ENCODE data around the gene VPS54.
"Not testable (repeated sequence)": the region's sequence is repeated elsewhere in the genome, so short reads cannot be mapped to it uniquely, and the experiment has no call there.

Gene VPS54

GRCh38 chr2:63866009-63866709, 153.1 kb downstream of the VPS54 start:
- no peak for DNase-seq

DNA sequence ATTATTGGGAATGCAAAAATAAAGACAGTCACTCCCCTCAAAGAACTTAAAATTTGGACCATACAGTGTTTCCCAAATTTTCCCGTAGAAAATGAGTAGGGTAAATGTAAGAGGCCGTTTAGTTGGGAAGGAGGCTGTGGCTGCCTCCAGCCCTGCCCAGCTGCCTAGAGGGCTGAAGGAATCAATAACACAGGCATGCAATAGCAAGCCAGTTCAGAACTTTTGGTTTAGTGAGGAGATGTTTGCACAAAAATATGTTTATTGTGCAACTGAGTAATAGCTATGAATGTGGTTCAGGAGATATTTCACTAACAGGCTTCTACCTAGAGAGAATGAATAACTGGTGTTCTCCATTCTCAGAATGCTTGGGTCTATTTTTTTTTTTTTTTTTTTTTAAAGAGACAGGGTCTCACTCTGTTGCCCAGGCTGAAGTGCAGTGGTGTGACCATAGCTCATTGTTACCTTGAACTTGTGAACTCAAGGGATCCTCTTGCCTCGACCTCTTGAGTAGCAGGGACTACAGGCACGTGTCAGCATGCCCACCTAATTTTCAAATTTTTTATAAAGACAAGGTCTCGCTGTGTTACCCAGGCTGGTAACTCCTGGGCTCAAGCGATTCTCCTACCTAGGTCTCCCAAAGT, 153.9 kb downstream of the VPS54 start:
- no peak for DNase-seq

- DNase-seq = no peak
Measured at GRCh38 chr2:63863707-63864106, 155.5 kb downstream of the VPS54 start.

DNA sequence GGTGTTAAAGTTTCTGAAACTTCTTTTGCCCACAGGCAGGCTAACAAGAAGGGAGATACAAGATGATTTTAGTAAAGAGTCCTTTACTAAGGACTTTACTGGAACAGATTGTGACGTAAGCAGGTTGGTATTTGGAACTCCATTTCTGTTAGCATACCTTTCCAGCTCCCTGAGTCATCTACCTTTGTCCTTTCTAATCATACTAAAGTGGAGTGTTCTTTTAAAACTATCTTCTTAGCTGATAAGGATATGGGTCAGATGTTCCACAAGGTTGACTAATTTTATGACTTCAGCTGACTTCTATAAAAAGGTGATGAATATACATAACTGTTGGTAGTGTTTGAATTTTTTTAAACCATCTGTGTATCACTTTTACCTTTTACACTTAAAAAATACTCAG, 156.4 kb downstream of the VPS54 start:
- DNase-seq = no peak

DNA sequence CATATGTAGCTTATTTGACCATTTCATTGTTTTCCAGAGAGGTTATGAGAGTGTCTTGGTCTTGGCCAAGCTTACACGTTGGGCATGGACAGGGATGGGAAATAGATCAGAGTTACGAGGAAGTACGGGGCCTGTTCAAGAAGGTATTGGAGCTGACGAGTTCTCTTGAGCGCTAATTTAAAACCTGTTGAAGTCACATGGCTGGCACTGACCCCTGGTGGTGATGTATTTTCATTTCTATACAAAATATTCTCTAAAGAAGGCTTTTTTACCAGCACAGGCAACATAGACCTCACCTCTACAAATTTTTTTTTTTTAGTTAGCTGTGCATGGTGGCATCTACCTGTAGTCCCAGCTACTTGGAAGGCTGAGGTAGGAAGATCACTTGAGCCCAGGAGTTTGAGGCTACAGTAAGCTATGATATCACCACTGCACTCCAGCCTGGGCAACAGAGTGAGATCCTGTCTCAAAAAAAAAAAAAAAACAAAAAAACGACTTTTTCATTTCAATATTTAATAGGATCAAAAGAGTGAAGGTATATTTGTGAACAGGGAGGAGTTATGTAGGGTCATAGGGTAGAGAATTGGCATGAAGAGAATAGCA, 157.9 kb downstream of the VPS54 start:
- peak; percentile 81 for DNase-seq

DNA sequence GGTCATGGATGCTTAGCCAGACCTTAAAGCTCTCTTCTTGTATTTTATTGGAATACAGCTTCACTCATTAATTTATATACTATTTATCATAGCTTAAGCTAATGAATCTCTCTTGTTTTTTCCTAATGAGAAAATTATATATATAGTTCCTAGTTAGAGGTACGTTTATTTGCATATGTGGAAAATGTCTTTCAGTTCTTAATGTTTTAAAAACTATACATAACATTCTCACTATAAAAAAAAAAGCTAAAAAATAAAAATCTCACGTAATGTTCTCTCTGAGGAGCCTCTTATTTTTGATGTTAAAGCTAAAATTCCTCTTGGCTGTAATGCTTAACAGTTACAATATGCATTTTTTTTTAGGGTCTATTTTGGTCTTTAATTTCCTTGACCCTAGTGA, 160.9 kb downstream of the VPS54 start:
- no peak for DNase-seq

DNA sequence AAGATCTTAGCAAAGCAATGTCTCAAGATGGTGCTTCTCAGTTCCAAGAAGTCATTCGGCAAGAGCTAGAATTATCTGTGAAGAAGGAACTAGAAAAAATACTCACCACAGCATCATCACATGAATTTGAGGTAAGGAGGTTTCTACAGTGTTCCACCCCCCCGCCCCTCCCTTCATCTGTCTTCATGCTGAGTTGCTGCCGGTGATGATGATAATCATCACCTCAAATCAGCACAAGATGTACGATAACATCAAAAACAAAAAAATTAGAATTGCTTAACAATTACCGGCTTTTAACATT, 163.0 kb downstream of the VPS54 start:
- DNase-seq = peak; percentile 43

GRCh38 chr2:63855418-63856302, 163.6 kb downstream of the VPS54 start:
- no peak for DNase-seq

DNA sequence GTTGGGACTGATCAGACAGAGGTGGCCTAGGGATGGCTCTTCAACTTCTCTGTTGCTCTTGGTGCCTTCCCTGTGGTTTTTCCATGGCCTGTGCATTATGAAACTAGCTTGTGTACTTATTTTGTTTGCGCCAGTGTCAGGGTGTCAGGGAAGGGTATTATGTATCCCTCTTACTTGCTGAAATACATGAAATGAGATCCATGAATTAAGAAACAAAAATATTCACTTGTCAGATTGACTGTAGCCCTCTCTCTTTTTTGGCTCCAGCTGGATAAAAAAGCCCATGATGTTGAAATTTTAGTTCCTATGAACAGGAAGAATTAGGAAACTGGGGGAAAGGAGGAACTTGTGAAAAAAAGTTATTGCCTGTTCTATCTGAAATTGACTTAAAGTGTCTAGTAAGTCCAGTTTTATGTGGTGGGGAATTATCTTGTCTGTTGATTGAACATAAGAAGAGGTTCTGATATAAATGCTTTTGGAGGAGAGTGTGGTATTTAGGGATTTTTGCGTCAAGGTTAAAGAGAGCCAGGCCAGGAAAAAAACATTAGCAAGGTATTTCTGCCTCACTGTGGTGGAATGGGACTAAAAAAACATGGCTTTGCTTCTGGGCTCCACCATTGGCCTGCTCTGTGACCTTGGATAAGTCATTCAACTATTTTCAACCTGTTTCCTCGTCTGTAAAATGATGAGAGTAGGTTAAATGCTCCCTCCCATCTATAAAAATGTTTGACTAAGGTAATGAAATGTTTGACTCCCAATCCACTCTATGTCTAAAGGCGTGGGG, 165.5 kb downstream of the VPS54 start:
- no peak for DNase-seq

- DNase-seq = peak; percentile 31
Measured at GRCh38 chr2:63851691-63852311, 167.4 kb downstream of the VPS54 start.

DNA sequence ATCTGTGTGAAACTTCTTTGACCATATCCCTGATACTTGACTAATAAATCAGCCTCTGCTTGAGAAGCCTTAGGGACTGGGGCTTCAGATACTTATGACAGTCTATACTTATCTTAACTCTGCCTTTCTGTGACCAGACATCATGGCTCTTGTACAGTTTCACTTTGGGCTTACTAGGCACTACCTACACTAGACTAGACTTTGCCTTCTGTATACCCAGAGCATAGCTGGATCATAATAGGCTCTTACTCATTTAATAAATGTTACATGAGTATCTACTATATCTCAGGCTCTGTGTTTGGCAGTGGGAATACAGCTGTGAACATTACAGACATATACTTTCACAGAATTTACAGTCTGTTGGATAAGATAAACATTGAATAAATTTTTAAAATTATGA, 168.6 kb downstream of the VPS54 start:
- peak; percentile 50 for DNase-seq

- DNase-seq = no peak
Measured at GRCh38 chr2:63850204-63850571, 169.0 kb downstream of the VPS54 start.

DNA sequence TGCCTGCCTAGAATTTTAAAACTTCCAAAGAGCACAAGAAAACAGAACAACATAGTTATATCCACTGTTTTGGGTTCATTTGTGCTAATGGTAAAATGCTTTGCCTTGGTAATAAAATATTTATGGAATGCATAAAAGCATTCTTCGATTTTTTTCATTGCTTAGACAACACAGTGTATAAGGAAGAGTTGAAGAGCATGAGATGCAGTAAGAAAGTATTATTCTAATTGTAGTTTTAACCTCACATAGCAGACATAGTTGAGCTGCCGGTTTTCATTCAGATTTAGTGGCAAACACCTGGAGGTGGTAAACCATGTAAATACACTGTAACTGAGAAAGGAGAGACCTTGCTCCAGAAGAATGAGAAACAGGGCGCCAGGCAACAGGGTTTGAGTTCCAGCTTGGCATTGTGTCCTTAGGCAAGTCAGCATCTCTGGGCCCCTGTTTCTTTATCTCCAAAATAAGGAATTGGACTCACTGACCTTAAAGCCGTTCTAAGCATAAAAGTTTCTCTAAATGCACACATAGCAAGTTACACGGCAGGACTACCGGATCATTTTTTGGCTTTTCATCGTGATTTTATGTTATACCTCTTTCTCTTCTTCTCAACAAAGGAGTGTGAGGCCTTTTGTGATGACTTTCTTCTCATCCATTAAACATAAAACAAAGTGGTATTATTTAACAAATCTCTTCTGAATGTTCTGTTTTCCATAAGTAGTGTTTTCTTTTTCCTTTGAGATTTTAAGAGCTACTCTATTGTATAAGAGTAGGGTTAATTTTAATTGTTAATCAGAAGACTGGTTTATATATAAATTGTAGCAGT, 169.6 kb downstream of the VPS54 start:
- no peak for DNase-seq

DNA sequence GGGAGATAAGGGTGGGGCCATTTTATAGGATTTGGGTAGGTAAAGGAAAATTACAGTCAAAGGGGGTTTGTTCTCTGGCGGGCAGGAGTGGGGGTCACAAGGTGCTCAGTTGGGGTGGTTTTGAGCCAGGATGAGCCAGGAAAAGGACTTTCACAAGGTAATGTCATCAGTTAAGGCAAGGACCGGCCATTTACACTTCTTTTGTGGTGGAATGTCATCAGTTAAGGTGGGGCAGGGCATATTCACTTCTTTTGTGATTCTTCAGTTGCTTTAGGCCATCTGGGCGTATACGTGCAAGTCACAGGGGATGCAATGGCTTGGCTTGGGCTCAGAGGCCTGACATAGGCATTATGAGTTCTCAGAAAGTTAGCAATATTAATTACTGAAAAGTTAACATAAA, 171.7 kb downstream of the VPS54 start:
- DNase-seq = not testable (repeated sequence)

GRCh38 chr2:63846487-63846886, 172.7 kb downstream of the VPS54 start:
- DNase-seq = no peak

GRCh38 chr2:63845866-63846265, 173.4 kb downstream of the VPS54 start:
- no peak for DNase-seq

GRCh38 chr2:63844616-63845015, 174.6 kb downstream of the VPS54 start:
- DNase-seq = no peak

GRCh38 chr2:63843791-63844190, 175.4 kb downstream of the VPS54 start:
- no peak for DNase-seq

DNA sequence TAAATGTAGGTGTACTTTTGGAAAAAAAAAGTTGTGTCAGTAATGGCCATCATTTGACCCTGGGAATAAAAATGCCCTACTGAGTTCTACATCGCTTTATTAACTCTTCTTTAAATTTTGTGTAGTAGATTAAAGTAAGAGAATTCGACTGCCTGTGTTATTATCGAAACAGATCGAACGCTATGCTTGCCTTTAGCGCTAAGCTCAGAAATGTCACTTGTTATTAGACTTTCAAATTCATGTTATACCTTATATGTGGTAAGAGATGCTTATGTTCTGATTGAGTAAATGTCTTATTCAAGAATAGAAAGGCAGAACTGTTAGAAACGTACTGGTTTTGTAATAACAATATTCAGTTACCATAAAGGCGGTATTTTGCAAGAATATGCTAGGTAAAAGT, 176.1 kb downstream of the VPS54 start:
- DNase-seq = no peak

GRCh38 chr2:63842149-63843061, 176.8 kb downstream of the VPS54 start:
- peak; percentile 63 for DNase-seq

Measured in hematopoietic multipotent progenitor cell treated with erythropoietin and hydrocortisone succinate and interleukin-3 and kit ligand, for 8 days (in vitro differentiated cells).